ENCODE measurements around the gene KXD1.
A peak's percentile ranks its signal among the peaks of the same experiment; 100 is the strongest.

DNA sequence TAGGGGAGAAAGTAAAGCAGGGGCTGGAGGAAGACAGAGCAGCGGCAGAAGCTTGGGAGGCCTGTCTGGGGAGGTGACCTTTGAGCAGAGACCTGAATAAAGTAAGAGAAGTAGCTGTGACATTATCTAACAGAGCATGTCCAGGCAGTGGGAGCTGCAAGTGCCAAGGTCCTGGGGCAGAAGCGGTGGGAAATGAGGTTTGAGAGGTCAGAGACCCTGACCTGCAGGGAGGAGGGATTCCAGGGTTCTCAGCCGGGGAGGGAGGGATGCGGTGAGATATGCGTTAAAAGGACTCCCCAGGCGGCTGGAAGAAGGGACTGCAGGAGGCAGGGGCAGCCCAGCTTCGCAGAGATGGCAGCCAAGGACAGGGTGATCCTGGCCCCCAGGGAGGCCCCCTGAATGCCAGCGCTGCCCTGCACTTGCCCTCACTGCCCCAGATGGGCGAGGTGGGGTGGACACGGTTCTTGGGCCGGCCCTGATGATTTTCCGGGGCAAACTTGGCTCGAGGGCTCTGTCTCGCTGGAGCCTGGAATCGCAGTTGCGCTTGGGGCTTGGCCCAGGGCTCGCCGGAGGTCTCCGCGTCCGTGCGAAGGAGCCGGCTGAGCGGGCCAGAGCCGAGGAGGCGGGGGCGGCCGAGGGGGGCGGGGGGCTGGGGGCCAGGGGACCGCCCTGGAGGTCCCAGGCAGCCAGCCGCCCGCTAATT, 45.7 kb downstream of the KXD1 start:
- peak in 1 of 3 experiments; percentile 29 for TF ChIP-seq CTCF (IDR thresholded peaks at IDR 0.05)
- TF ChIP-seq POLR2AphosphoS5 (IDR thresholded peaks at IDR 0.05) = no peak

Measured in esophagus muscularis mucosa (tissue), 3 donors.